GM18519 (cell line): ENCODE data around the gene CEBPE.

Experiments used
- ATAC-seq: cut with Tn5 transposase; IDR thresholded peaks from one replicate; pipeline ENCODE4 v1.9.1; 2021; ENCODE audit warnings: mild to moderate bottlenecking, moderate library complexity; ENCODE audit not compliant: unreplicated experiment, low FRiP score

CEBPE gene

GRCh38 chr14:23105348-23105824, 13.7 kb downstream of the CEBPE start:
- ATAC-seq = no peak

GRCh38 chr14:23104591-23105347, 14.3 kb downstream of the CEBPE start, which contains the start of gene CIROP:
Gene CIROP, minus strand, starts transcription at chr14:23104989. Its CDS starts 69 bp downstream, at chr14:23104920.
- ATAC-seq = no peak

DNA sequence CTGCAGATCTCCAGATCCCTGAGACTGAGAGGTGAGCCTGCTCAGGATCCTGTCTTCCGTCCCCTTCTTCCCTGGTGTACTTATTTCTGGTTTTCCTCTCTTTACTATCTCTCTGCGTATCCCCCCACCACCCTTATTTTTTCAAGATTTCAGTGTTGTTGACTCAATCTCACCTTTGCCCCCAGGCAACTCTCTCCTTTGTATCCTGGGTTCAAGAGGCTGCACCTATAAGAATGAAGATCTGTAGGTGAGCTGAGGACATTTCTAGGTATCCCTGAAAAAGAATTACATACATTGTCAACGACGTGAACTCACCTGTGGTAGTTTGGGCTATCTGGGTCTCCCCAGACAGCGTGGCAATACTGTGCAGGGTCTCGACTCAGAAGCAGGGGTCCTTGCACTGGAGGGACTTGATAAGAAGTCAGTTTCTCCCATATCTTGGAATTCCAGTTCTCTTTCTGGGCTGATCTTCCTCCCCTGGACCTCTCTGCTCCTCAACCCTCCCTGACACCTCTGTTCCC, 14.9 kb downstream of the CEBPE start:
- ATAC-seq = no peak

- no peak for ATAC-seq
Observed at GRCh38 chr14:23103581-23103980, 15.5 kb downstream of the CEBPE start.

- ATAC-seq = no peak
Observed at GRCh38 chr14:23102801-23103200, 16.3 kb downstream of the CEBPE start.

- no peak for ATAC-seq
Observed at GRCh38 chr14:23101986-23102625, 16.9 kb downstream of the CEBPE start.

DNA sequence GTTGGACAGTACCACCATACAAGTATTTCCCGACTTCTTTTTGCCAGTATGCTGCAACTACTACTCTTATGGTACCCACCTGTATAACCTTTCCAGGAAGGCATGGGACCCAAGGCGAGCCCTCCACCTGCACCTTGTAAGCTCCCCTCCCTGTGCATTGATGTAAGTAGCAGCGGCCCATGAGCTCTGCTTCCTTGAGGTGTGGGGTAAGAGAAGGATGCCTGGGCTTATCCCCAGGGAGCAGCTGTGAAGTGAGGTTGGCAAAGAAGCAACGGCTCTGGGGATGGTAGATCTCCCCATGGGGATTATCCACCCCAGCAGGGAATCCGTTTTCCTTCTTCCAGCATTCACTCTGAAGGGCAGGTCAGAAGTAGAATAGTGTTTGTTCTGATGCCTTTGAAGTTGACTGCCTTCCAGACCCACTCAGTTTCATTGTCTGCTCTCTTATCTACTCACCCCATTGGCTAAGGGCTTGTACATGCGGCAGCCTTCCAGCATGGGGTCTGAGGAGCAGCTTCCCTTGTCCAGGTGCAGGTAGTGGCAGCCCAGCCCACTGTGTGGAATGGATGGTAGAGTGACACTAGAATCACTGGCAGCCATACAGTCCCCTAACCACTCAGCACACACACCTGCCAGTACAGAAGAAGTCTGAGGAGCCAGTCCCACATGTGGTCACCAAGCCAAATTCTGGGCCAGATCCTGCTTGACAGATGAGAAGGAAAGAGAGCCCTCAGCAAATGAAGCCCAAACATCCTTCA, 17.7 kb downstream of the CEBPE start:
- ATAC-seq = no peak

GRCh38 chr14:23099212-23099861, 19.7 kb downstream of the CEBPE start:
- ATAC-seq = no peak

GRCh38 chr14:23097786-23098185, 21.3 kb downstream of the CEBPE start:
- ATAC-seq = no peak

DNA sequence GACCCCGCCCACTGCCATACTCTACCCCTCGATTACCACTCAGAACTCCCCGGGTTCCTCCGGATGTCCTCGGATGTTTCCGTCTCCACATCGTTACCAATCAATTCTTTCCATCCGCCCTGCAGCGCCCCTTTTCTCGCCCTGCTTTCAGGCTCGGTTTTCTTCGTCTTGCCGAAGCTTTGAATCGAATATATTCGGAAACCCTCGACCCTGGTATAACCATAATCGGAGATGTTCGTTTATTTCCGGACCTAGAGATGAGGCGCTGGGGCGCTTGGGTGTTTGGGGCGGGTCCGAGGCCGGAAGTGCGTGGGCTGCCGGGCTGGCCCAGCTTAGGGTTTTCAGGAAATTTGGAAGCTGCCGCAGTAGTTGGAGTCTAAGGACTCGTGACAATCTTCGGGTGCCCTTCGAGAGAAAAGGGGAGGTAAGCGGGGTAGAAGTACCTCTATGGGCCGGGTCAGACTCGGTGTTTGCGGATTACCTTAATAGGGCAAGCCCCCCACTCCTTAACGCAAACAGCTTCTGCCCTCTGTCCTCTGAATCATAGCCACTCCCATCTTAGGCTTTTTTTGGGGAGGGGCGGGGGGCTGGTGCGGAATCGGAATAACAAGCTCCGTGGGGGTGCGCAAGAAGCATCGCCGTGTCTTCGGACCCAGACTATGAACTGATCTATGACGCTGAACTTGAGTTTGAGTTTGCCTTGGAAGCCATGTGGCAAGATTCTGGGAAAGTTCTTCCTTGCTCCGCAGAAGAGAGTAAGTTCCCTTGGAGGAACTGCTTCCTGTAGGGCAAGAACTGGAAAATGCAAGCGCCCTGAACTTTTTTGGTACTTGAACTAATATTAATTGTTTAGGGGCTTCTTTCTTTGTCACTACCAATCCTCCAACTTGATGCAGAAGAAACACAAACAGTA, 23.6 kb downstream of the CEBPE start, which contains the start of gene C14orf119:
C14orf119 (plus strand) TSS at position 310 of the 913 bp plus-strand sequence. CDS start 2,154 bp downstream, outside the sequence.
- ATAC-seq = peak; percentile 91

GRCh38 chr14:23094666-23095195, 24.3 kb downstream of the CEBPE start, which contains the start of gene ACIN1:
Gene ACIN1, minus strand, starts transcription at chr14:23095136. Its CDS starts 24 bp downstream, at chr14:23095112.
- ATAC-seq = peak; percentile 13

- ATAC-seq = peak; percentile 8
Observed at GRCh38 chr14:23093991-23094665, 24.9 kb downstream of the CEBPE start.

- no peak for ATAC-seq
Observed at GRCh38 chr14:23093526-23093925, 25.5 kb downstream of the CEBPE start.

DNA sequence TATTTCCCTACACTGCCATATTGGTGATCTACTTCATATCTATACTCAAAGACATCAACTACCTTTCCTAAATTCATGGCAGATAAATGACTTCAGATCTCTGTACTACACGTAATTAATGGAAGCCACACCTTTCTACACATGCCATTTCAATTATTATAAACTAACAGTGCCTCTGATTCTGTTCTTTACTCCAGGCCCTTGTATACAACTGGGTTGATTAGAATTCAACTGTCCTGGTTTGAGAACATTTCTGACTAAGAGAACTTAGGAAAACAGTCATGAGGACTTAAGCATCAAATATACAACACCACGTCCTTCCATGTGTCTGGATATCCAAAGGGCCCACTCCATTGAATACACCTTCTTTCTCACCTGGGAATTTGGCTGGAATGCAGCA, 26.0 kb downstream of the CEBPE start:
- no peak for ATAC-seq

- no peak for ATAC-seq
Observed at GRCh38 chr14:23091294-23092225, 27.5 kb downstream of the CEBPE start.

- ATAC-seq = no peak
Observed at GRCh38 chr14:23090254-23090636, 28.8 kb downstream of the CEBPE start.
